ENCODE results near the gene SYT2.

DNA sequence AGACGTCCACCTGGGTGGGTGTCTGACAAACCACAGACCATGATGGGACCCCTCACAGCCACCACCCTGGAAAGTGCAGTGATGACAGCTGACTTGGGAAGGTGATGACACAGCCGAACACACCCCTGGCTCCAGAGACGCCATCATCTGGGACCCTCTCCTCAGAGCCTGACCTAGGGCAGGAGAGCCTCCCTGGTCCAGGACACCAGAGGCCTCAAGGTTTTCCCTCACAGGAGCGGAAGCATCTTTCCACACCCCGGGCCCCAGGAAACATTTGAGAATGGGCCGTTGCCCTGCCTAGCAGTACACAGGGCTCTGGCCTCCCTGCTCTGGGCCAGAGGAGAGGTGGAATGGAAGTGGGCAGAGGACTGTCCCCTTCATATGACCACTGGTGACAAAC is 79.7 kb downstream of the SYT2 start:
- no peak for TF ChIP-seq POLR2AphosphoS5 (IDR thresholded peaks at IDR 0.05; ENCODE audit: low read depth, low read length)
- TF ChIP-seq REST (IDR thresholded peaks at IDR 0.05; ENCODE audit: insufficient read depth in 1 of 2, low read depth in 2 of 2, low read length in 2 of 2): no peak
- TF ChIP-seq SIN3A (IDR thresholded peaks at IDR 0.05; ENCODE audit: borderline replicate concordance, insufficient read depth, low read length): no peak
- no peak for TF ChIP-seq TAF1 (IDR thresholded peaks at IDR 0.05; ENCODE audit: borderline replicate concordance, insufficient read depth, low read length)
- TF ChIP-seq FOXP2 (optimal IDR thresholded peaks at IDR 0.05; ENCODE audit: borderline replicate concordance, extremely low read depth, extremely low read length, insufficient read depth): no peak

Measured in PFSK-1 (cell line).